HG03066 (cell line): ENCODE data around the gene SLC25A44.
"Not testable (repeated sequence)": the region's sequence is repeated elsewhere in the genome, so short reads cannot be mapped to it uniquely, and the experiment has no call there.

Experiments
- ATAC-seq: cut with Tn5 transposase; IDR thresholded peaks from one replicate; pipeline ENCODE4 v1.9.1; 2021; ENCODE audit warnings: low read depth; ENCODE audit not compliant: unreplicated experiment

The SLC25A44 gene

DNA sequence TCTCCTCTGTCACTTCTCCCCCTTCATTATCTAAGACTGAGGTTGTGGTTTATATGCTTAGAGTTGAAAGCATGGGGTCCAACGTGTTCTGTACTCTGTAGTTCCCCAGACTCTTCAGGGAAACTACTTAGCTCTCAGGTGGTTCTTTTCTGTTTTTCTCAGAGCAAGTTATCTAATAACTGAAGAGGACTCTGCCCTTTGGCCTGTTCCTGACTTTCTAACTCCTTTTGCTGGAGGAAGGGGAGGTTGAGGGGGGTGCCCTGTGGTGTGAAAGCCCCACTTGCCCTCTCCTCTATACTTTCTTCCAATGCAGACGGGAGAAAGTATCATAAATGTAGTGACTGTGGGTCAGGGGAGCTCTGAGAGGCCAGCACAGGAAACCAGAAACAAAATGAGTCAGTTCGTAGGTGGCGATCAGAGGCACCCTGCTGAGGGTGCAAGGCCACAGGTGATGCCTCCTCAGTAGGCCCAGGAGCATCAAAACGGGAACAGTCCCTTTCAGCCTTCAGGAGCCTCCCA lies 5.0 kb downstream of the SLC25A44 start:
- no peak for ATAC-seq

DNA sequence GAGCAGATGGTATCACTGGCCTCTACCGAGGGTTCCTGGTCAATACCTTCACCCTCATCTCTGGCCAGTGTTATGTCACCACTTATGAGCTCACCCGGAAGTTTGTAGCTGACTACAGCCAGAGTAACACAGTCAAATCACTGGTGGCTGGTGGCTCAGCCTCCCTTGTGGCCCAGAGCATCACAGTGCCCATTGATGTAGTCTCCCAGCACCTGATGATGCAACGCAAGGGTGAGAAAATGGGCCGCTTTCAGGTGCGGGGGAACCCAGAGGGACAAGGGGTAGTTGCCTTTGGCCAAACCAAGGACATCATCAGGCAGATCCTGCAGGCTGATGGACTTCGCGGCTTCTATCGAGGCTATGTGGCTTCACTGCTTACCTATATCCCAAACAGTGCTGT lies 6.1 kb downstream of the SLC25A44 start:
- ATAC-seq: no peak

DNA sequence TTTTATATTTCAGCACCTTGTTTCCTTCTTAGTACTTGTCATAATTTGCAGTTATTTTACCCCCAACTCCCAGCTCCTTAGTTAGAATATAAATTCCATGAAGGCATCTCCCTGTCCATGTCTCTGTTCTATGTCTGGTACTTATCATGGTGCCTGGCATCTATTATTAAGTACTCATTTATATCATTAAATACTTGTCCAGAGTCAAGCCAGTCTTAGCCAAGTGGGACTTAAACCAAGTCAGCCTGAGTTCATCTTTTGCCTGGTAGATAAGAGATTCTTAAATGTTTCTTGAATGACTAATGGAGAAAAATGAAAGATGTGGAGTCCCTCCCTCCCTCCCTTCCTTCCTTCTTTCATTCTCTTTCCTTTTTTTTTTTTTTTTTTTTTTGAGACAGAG lies 9.4 kb downstream of the SLC25A44 start:
- ATAC-seq: no peak

DNA sequence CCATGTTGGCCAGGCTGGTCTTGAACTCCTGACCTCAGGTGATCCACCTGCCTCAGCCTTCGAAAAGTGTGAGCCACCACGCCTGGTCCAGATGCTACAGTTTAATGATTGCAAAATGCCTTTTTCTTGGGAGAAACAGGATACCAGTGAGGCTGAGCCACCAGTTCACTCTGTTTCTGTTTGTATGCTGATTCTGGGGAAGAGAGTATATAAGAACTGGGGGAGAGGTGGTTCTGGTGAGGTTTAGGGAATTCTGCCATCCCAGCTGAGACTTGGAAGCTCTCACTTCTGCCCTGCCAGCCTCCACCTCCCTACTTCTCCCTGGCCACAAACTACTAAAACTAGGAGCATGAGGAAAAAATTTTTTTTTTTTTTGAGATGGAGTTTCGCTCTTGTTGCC lies 10.8 kb downstream of the SLC25A44 start:
- ATAC-seq: no peak

DNA sequence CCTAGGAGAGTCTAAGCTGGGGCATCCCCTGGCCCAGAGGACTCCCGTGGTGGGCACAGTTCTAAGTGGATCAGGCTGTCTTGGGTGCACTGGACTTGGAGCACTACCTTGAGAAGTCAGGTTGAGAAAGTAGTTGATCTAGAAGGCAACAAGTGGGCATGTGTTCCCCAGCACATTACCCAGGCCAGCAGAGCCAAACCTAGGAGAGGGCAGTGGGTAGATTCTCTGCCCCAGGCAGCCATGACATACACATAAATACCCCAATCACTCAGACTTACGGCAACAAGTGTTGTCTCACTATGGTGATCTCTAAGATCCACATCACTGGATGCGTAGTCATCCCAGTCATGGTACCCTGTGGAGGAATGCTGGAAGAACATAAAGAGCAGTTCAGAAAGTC lies 17.3 kb downstream of the SLC25A44 start:
- ATAC-seq: no peak

DNA sequence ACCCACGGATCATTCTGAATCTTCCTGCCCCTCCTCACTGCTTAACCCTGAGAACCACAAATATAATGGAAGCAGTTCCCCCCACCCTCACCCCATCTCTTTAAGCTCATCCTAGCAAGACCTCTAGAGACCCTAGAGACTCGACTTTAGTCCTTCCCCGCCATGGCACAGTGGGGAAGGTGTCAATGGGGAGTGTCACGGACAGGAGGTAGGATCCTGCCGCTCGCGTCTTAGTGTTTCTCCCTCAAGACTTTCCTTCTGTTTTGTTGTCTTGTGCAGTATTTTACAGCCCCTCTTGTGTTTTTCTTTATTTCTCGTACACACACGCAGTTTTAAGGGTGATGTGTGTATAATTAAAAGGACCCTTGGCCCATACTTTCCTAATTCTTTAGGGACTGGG lies 18.2 kb downstream of the SLC25A44 start:
- ATAC-seq: no peak

DNA sequence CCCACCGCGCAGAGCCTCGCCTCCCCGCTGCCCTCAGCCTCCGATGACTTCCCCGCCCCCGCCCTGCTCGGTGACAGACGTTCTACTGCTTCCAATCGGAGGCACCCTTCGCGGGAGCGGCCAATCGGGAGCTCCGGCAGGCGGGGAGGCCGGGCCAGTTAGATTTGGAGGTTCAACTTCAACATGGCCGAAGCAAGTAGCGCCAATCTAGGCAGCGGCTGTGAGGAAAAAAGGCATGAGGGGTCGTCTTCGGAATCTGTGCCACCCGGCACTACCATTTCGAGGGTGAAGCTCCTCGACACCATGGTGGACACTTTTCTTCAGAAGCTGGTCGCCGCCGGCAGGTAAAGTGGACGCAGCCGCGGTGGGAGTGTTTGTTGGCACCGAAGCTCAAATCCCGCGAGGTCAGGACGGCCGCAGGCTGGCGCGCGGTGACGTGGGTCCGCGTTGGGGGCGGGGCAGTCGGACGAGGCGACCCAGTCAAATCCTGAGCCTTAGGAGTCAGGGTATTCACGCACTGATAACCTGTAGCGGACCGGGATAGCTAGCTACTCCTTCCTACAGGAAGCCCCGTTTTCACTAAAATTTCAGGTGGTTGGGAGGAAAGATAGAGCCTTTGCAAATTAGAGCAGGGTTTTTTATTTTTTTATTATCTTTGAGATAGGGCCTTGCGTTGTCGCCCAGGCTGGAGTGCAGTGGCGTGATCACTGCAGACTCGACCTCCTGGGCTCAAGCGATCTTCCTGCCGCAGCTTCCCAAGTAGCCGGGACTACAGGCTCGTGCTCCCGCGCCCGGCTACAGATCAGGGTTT lies 19.1 kb downstream of the SLC25A44 start, which contains the start of gene PMF1:
PMF1 (plus strand) TSS at position 175 of the 811 bp plus-strand sequence; CDS start at position 184, 9 bp downstream.
- peak; percentile 83 for ATAC-seq

DNA sequence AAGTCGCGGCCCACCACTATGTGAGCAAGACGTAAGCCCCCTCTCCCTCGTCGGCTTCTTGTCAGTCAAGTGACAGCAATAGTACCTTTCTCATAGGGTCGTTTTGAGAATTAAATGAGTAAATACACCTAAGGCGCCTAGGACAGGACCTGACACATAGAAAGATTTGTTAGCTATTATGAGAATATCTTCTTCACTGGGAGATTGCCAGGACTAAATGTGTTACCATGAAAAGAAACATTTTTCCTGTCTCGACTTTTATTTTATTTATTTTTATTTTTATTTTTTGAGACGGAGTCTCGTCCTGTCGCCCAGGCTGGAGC lies 19.7 kb downstream of the SLC25A44 start:
- ATAC-seq: no peak

DNA sequence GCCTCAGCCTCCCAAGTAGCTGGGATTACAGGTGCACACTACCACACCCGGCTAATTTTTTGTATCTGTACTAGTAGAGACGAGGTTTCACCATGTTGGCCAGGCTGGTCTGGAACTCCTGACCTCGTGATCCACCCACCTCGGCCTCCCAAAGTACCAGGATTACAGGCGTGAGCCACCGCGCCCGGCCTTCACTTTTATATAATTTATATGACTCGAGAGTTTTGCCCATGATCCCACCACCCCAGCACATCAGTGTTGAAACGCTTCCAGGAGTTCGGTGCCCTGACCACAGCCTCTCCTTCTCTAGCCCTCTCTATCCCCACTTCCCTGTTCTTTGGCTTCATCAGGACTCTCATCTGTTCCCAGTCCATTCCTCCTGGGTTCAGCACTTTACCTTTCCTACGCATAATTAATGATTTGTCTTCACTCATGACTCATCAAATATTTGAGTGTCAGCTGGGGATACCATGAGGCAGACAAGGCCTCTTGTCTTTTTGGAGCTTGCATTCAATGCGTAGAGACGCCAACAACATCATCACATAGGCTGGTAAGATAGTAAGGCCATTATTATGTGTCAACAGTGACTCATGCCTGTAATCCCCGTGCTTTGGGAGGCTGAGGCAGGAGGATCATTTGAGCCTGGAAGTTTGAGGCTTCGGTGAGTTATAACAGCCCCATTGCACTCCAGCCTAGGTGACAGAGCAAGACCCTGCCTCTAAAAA lies 20.3 kb downstream of the SLC25A44 start:
- no peak for ATAC-seq

DNA sequence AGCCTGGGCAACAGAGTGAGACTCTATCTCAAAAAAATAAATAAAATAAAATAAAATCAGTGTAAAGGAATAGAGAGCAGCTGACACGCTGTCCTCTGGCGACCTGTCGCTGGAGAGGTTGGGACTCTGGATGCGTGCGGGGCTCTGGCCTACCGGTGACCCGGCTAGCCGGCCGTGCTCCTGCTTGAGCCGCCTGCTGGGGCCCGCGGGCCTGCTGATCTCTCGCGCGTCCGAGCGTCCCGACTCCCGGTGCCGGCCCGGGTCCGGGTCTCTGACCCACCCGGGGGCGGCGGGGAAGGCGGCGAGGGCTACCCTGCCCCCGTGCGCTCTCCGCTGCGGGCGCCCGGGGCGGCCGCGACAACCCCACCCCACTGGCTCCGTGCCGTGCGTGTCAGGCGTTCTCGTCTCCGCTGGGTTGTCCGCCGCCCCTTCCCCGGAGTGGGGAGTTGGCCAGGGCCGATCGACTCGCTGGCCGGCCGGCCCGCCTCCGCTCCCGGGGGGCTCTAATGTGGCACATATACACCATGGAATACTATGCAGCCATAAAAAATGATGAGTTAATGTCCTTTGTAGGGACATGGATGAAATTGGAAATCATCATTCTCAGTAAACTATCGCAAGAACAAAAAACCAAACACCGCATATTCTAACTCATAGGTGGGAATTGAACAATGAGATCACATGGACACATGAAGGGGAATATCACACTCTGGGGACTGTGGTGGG lies 22.6 kb downstream of the SLC25A44 start:
- ATAC-seq: not testable (repeated sequence)

DNA sequence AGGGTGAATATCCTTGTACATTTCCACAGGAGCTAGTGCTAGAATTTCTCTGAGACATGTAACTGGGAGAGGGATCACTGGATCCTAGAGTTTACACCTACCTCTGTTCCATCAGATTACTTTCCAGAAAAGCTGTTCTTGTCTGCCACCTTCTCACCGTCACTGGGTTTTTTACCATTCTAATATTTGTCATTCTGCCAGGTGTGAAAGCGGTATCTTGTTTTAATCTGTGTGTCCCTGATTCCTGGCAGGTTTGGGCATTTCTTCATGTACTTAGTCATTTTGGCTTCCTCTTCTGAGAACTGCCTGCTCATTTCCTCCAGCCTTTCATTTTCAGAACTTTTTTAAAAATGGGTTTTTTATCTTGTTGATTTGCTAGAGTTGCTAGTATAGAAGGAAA lies 24.0 kb downstream of the SLC25A44 start:
- ATAC-seq: no peak

DNA sequence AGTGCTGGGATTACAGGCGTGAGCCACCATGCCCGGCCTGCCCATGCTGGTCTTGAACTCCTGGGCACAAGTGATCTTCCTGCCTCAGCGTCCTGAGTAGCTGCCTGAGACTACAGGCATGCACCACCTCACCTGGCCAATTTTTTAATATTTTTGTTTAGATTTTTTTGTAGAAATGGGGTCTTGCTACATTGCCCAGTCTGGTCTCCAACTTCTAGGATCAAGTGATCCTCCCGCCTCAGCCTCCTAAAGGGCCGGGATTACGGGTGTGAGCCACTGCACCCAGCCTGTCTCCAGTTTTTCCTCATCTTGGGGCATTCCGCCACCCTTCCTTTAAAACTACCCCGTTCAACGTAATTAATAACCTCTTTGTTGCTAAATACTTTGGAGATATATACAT lies 26.3 kb downstream of the SLC25A44 start:
- no peak for ATAC-seq

DNA sequence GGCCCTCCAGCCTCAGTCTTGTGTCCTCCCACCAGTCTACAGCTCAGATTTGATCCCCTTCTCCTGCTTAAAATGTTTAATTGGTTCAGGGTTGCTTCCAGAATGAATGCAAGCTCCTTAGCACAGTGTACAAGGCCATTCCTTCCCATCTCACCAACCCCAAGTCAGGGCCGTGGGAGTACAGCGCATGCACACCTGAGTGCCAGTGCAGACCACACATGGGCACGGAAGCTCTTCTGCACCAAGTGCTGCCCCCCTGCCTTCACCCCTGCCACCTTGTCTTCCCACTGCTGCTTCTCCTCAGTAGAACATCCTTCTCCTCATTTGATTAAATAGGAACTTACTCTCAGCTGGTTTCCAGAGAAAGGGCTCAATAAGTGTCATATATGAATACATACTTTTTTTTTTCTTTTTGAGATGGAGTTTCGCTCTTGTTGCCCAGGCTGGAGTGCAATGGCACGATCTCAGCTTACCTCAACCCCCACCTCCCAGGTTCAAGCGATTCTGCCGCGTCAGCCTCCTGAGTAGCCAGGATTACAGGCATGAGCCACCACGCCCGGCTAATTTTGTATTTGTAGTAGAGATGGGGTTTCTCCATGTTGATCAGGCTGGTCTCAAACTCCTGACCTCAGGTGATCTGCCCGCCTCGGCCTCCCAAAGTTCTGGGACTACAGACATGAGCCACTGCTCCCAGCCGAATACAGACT lies 28.2 kb downstream of the SLC25A44 start:
- no peak for ATAC-seq

DNA sequence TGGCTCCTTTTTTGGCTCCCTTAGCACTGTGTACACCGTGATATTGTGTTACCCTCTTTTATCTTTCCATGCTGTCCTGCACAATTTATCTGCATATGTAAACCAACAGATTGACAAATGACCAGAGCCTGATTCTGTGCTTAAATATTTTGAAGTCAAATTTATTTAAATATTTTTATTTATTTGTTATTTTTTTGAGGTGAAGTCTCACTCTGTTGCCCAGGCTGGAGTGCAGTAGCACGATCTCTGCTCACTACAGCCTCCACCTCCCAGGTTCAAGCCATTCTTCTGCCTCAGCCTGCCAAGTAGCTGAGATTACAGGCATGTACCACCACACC lies 31.7 kb downstream of the SLC25A44 start:
- no peak for ATAC-seq

DNA sequence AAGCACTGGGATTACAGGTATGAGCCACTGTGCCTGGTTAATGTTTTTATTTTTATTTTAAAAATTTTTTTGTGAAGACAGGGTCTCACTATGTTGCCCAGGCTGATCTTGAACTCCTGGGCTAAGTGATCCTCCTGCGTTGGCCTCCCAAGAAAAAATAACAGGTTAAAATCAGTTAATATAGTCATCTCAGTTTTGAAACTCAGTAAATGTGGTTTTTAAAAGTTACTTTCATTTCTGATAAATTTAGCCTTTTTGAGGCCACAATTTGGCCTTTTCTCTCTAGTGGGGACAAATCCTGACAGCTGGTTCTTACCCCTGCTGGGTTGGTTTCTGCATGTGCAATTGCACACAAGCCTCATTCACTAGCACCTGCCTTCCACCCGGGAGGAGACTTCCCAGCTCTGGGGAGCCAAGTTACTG lies 32.2 kb downstream of the SLC25A44 start:
- peak; percentile 77 for ATAC-seq

DNA sequence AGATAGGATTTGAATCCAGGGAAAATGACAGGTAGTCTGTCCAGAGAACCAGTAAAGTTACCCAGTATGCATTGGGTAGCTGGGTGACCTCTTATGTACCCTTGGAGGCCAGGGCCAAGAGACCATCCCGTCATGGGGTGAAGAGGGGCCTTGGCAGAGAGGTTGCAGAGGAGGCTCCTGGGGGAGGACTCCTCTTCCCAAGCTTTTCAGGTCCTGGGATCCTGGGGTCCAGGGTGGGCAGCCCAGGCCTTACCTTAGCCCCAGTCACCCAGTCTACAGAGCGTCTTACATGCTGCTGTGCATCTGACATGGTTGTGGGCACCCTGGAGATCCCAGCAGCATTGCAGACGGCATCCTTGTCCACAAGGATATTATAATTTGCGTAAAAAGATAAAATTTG lies 32.9 kb downstream of the SLC25A44 start:
- ATAC-seq: no peak

DNA sequence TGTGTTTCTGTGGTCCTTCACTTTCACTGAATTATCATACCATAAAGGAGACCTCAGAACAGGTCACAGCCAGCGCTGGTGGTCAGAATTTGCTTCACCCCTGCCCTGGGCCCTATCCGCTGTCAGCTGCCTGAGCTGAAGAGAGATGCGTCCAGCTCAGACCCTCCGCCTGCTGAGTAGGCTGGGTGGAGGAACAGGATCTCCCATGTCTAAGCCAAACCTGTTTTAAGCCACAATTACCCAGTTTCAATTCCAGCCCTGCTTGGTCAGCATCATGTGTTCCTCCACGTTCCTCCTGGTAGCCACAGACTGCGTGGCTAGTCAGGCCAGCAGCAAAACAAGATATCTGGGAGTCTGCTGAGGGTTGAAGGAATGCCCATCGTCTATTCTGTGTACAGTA lies 34.6 kb downstream of the SLC25A44 start:
- no peak for ATAC-seq

DNA sequence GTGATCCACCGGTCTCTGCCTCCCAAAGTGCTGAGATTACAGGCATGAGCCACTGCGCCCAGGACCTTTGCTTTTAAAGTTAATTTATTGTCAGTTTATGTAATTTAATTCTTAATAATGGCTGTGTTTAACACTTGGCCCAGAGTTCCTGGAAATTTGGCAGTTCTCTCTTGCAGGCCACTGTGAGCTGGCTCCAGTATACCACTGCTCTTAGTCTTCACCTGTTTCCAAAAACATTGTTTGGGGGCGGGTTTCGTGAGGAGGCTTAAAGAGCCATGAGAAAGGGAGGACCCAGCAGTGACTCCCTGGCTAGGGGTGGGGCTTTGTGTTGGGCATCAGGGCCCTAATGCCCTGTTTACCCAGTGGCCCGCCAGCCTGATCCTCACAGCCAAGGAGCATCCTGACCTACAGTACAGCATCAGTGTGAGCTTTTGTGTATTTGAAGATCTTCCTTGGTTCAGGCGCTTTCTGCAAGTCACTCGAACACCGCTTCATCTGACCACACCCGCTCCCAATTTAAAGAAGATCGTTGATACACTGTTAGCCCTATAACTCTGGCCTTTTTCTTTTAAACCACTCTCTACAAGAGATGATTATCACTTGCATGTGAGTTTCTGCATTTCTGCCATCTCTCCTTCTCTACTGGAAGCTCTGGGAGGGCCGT lies 36.0 kb downstream of the SLC25A44 start:
- no peak for ATAC-seq

DNA sequence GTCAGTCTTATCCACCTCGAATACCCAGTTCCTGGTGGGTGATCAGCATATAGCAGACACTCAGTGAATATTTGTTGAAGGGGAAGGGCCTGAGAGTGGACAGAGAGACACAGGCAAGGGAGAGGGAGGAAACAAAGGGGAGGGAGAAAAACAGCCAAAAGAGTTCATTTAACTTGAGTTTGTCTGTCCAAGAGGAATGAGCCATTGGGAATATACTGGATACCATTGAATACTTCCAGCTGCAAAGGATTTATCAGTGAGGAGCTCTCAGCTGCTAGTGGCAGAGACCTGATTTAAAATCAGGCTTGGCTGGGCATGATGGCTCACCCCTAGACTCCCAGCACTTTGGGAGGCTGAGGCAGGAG lies 36.6 kb downstream of the SLC25A44 start:
- no peak for ATAC-seq

DNA sequence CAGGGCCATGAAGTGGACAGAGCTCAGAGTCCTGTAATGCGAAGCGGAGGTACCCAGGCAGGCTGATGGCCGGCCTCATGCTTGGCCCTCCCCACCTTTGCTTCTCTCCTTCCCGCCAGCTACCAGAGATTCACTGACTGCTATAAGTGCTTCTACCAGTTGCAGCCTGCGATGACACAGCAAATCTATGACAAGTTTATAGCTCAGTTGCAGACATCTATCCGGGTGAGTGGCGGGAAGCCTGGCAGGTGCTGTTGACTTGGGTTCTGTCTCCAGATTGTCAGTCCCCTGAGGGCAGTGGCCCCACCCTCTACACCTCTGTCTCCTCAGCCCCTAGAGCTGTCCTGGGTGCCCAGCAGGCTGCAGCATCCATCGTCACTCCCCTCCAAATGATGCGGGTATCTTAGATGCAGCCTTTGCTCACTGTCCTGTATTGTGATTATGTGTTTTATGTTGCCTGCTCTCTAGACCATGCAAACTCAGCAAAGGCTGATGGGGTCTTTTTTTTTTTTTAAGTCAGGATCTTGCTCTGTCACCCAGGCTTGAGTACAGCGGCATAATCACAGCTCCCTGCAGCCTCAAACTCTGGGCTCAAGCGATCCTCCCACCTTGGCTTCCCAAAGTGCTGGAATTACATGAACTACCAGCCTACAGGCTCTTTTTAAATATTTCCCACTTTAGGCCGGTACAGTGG lies 38.4 kb downstream of the SLC25A44 start:
- no peak for ATAC-seq
